GM19193 (cell line): ENCODE measurements around the gene SOCS6.

Source experiments
- POLR2A ChIP-seq: IDR thresholded peaks from 4 replicates; pipeline ENCODE4 v1.6.1; 2011; ENCODE audit not compliant: insufficient read depth, insufficient read length; ENCODE audit errors: extremely low read depth

Gene SOCS6

DNA sequence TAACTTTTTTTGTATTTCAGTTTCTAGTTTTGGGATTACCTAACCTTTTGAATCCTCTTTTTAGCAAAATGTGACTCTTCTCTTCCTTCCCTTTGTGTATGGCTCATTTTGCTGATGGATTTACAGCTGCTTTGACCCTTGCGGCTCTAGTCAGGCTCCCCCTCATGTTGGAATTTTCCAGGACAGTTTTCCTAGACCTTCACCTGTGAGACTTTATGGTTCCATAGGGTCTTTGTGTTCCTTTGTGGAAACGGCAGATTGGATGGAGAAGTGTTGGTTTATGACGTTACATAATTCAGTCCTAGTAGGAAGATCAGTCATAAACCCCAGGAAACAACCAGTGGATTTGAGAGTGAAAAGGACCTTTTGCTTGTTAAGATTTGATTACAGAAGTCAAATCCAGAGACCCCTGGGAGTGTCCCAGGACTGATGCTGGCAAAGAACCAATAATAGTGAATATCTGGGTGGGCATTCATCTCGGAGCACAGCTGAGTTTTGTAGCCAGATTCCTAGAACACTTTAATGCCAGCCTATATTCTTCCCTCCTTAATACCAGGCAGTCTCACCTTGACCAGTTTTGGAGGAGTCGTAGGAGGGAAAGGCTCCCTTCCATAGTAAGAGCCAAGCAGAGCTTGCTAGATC is 42.7 kb downstream of the SOCS6 start:
- TF ChIP-seq POLR2A, result no peak

DNA sequence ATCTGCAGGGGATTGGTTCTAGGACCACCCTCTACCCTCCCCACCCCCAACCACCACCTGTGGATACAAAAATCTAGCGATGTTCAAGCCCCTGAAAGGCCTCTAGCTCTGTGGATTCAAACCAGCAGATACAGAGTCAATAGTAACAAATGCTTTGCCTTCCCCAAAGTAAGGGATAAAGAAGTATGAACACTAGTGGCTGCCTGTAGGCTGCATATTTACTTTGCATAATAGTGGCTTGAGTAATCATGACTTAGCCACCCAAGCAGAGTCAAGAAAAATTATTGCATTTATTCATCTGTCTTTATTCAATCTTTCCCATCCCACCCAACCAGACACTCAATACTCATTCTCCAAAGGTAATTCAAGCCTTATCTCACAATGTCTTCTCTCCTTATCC is 43.8 kb downstream of the SOCS6 start:
- no peak for TF ChIP-seq POLR2A

DNA sequence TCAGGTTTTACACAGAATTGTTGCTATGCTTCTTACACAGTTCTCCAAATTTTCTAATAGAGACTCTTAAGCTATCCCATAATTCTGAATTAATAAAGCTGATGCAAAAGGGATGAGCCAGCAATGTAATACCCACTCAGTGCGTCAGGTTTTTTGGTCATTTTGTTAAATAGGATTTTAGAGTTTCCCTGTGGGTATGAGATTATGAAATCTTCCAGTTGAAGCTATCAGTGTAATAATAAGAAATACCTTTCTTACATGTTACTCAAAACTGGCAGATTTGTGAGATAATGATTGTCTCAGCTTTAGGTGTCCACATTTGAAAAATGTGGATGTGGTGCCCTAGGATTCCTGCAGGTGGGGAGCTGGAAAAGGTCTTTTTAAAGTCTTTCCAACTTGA is 44.5 kb downstream of the SOCS6 start:
- TF ChIP-seq POLR2A, result no peak

DNA sequence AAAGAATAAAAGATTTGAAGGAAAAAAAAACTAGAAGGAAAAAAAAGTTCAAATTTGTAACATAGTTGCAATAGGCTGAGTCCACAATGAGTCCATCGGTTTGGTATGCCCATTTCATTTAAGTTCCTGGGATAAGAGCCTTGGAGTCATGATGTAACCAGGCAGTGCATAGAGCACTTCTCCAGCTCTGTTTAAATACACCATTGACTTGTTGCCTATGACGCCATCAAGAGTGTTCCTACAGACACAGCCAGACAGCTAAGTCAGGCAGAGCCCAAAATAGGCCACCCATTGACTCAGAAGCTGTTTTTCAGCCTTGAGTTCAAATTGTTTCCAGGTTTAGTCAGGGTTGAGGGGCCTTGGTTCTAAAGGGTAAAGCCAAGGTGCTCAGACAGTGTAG is 44.9 kb downstream of the SOCS6 start:
- no peak for TF ChIP-seq POLR2A

DNA sequence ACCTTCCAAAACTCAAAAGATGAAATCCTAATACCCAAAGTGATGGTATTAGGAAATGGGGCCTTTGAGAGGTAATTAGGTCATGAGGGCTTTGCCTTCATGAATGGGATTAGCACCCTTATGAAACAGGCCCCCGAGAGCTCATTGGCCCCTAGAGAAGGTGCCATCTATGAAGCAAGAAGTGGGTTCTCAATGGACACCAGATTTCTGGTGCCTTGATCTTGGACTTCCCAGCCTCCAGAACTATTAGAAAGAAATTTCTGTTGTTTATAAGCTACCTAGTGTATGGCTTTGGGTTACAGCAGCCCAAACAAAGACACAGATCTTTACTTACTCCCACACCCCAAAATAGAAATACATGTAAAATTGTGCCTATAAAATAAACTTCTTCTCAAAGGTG is 45.4 kb downstream of the SOCS6 start:
- no peak for TF ChIP-seq POLR2A

DNA sequence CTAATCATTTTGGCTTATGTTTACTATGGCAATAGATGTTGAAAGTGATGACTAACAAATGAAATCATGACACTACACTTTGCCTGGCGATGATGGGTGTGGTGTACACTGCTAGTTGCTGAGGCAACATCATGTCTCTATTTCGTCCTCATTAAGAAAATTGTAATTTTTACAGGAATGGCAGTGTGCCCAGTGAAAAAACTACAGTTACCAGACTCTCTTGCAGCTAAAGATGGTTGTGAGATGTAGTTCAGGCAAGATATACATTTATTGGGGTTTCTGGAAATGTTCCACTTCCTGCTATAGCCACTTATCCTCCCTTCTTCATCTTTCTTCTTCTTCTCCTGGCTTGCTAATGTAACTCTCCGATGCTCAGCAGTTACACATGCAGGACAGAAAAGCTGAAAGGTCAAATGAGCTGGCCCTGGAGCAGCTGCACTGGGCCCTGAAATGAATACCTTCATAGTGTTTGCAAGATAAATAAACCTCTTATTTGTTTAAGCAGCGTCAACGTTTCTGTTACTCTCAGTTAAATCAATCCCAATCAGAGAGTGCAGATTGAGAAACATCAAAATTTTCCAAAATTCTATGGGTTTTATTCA is 46.0 kb downstream of the SOCS6 start:
- TF ChIP-seq POLR2A, result no peak

DNA sequence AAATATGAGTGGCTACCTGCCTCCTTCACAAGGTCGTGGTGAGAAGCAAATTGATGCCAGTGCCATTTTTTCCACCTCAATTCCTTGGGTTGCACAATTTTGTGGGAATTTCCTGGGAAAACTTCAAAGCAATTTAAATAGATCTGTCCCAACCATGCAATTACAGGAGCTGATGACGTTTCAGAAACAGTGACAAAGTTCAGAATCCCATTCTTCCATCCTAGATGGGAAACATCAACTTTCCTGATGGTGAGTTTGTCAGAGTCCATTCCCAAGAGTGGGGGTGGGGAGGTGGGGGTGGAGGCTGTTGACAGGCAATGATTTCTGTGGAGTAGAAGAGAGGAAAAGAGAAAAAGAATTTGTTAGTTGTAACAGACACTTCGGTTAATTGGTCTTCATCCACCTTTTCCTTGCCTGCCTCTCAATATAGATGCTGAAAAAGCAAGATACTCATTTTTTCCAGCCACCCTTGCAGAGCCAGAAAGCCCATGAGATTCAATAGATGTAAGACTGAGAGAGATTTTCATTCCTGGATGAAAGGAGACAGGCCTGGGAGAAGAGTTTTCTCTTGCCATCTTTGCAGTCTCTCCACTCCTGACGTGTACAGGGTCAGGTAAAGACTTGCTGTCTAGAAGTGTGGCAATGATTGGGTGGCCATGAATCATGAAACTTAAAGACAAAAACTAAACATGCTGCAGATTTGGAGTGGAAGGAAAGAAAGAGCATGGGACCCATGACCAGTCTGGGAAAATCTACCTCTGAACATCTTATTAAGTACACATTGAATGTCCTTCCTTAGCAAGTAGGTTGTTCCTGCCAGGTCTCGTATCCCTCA is 47.3 kb downstream of the SOCS6 start:
- TF ChIP-seq POLR2A, result no peak

DNA sequence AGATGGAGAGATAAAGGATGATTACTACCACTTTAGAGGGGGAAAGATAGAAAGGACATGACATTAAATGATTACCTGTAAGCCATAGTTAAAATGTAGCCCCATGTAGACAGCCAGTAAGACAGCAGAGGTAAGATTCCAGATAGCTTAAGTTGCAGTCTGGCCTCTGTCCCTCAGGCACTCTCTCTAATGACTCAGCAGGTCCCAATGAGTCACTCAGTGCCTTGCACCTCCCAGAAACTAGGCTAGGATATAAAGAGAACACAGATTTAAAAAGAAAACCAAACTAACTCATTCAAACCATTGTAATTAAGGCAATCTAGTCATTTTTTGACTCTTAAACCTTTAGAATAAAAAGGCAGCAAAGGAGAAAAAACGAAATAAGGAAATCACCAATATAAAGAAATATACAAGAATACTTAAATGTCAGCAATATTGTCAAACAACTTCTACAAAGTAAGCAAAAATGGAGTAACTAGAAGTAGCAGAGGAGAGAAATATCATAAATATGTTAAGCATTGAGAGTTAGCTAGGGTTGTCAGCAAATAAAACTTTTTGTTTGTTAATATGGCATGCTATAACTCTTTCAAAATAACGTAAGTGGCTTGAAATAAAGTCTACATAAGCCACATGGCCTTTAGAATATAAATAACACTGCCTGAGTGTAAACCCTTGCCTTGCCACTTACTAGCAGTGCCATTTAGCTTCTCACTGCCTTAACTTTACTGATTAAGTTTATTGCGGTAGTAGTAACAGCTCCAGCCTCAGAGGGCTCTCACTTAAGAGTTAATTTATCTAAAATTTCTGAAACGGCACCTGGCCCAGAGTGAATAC is 48.5 kb downstream of the SOCS6 start:
- no peak for TF ChIP-seq POLR2A

DNA sequence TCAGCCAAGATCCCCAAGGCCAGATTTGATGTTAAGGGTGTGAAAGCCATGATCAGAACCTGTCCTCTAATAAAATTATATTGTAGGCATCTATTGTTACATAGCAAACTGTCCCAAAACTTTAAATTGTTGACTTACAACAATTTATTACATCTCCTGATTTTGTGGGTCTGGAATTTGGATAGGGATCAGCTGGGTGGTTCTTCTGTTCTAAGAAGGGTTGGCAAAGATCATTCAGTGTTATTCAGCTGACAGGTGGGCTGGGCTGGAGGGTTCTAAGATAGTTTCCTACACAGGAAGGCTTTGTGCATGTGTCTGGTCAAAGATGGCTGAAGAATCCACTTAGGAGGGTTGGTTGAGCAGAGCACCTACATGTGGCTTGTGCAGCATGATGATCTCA is 50.0 kb downstream of the SOCS6 start:
- TF ChIP-seq POLR2A, result no peak

DNA sequence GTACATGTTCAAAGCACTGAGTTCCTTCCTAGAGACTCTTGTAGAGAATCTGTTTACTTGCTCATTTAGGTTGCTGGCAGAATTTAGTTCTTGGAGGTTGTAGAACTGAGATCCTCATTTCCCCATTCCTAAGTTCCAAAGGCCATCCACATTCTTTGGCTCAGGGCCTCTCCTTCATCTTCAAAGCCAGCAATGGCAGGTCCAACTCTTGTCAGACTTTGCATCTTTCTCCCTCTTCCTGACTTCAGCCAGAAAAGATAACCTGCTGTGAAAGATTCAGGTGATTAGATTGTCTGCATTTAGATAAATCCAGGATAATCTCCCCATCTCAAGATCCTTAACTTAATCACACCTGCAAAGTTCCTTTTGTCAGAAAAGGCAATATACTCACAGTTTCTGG is 51.1 kb downstream of the SOCS6 start:
- no peak for TF ChIP-seq POLR2A

DNA sequence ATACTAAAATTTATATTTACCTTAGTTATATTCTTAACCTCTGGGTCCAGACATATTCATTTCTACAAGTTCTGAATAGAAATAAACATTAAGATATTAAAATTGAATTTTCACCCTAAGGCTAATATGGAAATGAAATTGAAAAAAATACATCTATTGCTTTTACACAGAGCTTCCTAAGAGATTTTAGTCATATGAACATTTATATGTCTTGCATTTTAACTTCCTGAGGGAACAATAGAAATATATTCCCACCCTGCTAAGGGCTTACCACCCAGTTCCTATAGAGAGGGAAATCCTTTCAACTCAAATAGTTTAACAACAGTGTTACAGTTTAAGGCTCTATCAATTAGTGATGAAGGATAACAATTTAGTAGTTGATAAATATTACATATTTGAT is 60.5 kb downstream of the SOCS6 start:
- no peak for TF ChIP-seq POLR2A

DNA sequence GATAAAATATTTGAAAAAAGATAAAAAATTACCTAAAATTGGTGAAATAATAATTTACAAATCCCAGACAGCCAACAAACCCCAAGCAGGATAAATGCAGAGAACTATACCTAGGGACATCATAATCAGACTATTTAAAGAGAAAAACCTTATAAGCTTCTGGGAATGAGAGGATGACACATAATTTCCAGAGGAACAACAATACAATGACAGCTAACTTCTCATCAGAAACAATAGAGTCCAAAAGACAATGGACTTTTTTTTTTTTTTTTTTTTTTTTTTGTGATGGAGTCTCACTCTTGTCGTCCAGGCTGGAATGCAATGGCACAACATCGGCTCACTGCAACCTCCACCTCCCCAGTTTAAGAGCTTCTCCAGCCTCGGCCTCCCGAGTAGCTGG is 65.2 kb downstream of the SOCS6 start:
- TF ChIP-seq POLR2A, result no peak

DNA sequence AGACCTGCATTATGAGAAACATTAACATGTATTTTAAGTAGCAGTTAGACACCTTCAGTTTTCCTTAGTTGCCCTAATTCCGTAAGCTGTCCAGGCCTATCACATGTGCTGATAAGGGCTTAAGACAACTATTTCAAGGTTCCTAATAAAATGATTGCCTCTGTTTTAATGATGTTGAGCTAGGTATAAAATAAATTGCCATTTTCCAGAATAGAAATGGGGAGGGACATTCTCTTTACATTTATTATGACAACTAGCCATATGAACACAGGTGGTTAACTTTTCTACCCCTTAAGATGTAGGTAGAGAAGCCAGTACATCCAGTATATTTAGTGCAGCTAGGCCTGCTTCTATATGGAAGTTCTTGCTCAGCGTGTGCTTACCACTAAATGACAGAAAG is 65.9 kb downstream of the SOCS6 start:
- TF ChIP-seq POLR2A, result no peak

DNA sequence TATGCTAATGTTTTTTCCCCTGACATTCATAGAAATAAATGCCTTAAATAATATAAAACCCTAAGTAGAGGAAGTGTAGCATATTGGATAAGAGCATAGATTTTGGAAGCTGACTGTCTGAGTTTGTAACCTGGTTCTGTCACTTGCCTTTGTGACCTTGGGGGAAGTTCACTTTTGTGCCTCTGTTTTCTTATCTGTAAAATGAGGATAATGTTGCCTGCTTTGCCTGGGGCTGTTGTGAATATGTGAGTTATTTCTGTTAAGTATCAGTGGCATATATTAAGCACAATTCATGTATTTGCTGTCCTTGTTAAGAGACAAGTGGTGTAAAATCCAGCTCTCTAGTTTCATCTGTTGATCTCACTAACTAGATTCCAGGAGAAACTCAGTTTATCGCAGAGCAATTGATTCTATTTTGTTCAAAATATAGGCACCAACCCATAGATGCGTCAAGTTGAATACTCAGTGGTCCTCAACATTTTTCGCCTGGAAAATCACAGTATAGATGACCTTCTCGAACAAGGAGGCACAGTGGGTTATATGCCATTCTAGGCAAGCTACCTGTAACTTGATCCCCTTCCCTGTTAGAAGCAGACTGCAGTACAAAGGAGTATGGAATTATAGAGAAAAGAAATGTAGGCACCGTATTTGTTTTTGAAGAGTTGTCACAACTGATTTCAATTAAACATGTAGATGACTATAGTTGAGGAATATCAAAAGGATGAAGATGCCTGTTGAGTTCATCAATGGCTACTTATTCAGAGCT is 67.0 kb downstream of the SOCS6 start:
- no peak for TF ChIP-seq POLR2A
